ENCODE data around the gene ARHGEF11. TPM values are rescaled to one million over a fixed set of nuclear protein-coding genes. Genes with fewer than 3 reads are reported as not detected.

The ARHGEF11 gene
- total RNA-seq, 1 donor from 2014 or later = 12.4 TPM

- H3K27me3 ChIP-seq (ENCODE audit: control insufficient read depth, insufficient read depth, low read length) = no peaks in the 10 kb centered on the region
Measured at GRCh38 chr1:156904187-156904959, 141.2 kb downstream of the ARHGEF11 start.

GRCh38 chr1:156903328-156904091 is 142.0 kb downstream of the ARHGEF11 start:
- FAIRE-seq = no peak
- Histone ChIP-seq H3K36me3 (ENCODE audit: control insufficient read depth, insufficient read depth, low read length) (peaks cover 3% of the 10 kb centered on the region), H3K4me3 (ENCODE audit: low read depth, low read length) (no peak overlapping the region), H3K27me3 (ENCODE audit: control insufficient read depth, insufficient read depth, low read length) (no peaks in the 10 kb centered on the region)
- DNase-seq (ENCODE audit: low read depth) = no peak
- no peak for TF ChIP-seq CTCF (IDR thresholded peaks at IDR 0.05; ENCODE audit: insufficient read depth, low read length, severe bottlenecking)

More at GRCh38 chr1:156904187-156904959, 141.2 kb downstream of the ARHGEF11 start:
- TF ChIP-seq CTCF (IDR thresholded peaks at IDR 0.05; ENCODE audit: insufficient read depth, low read length, severe bottlenecking) = no peak
- H3K4me3 ChIP-seq (ENCODE audit: low read depth, low read length) = no peak overlapping the region
- peaks cover 7% of the 10 kb centered on the region for H3K36me3 ChIP-seq (ENCODE audit: control insufficient read depth, insufficient read depth, low read length)
- FAIRE-seq (no peak), DNase-seq (ENCODE audit: low read depth) (no peak)

- Histone ChIP-seq H3K4me3 (ENCODE audit: low read depth, low read length) (no peak overlapping the region), H3K27me3 (ENCODE audit: control insufficient read depth, insufficient read depth, low read length) (no peaks in the 10 kb centered on the region), H3K36me3 (ENCODE audit: control insufficient read depth, insufficient read depth, low read length) (peaks cover 3% of the 10 kb centered on the region)
- TF ChIP-seq CTCF (IDR thresholded peaks at IDR 0.05; ENCODE audit: insufficient read depth, low read length, severe bottlenecking) = no peak
- no peak for FAIRE-seq
- no peak for DNase-seq (ENCODE audit: low read depth)
Measured at GRCh38 chr1:156901966-156902915, 143.3 kb downstream of the ARHGEF11 start.

- Histone ChIP-seq H3K36me3 (ENCODE audit: control insufficient read depth, insufficient read depth, low read length) (peaks cover 3% of the 10 kb centered on the region), H3K27me3 (ENCODE audit: control insufficient read depth, insufficient read depth, low read length) (no peaks in the 10 kb centered on the region), H3K4me3 (ENCODE audit: low read depth, low read length) (no peak overlapping the region)
- DNase-seq (ENCODE audit: low read depth) (no peak), FAIRE-seq (no peak)
- TF ChIP-seq CTCF (IDR thresholded peaks at IDR 0.05; ENCODE audit: insufficient read depth, low read length, severe bottlenecking) = no peak
Measured at GRCh38 chr1:156901590-156901900, 144.0 kb downstream of the ARHGEF11 start.

- H3K27me3 ChIP-seq (ENCODE audit: control insufficient read depth, insufficient read depth, low read length) = no peaks in the 10 kb centered on the region
- no peak for DNase-seq (ENCODE audit: low read depth)
- no peak for FAIRE-seq
- TF ChIP-seq CTCF (IDR thresholded peaks at IDR 0.05; ENCODE audit: insufficient read depth, low read length, severe bottlenecking) = no peak
- H3K4me3 ChIP-seq (ENCODE audit: low read depth, low read length) = no peak overlapping the region
- peaks cover under 1% of the 10 kb centered on the region for H3K36me3 ChIP-seq (ENCODE audit: control insufficient read depth, insufficient read depth, low read length)
Measured at GRCh38 chr1:156900896-156901589, 144.5 kb downstream of the ARHGEF11 start.
